OCI-LY7 (cell line): ENCODE data around the gene TM4SF1. TPM values are rescaled to one million over a fixed set of nuclear protein-coding genes. Genes with fewer than 3 reads are reported as not detected.

Experiments used
- BruUV-seq: library from RNA; stranded (reverse); fragments of 400-500 nt; replicated peaks from 2 replicates; lab custom pipeline; 2021; lab: Mats Ljungman, UMichigan
- CTCF ChIA-PET: fragments of 300-600 bp; sonication (Branson Sonifier 250); formaldehyde crosslinking; loops from one replicate; lab custom pipeline; 2022; ENCODE audit warnings: antibody characterized with exemption; ENCODE audit not compliant: unreplicated experiment; lab: Charles Lee
- POLR2A ChIA-PET: fragments of 300-600 bp; sonication (Branson Sonifier 250); formaldehyde crosslinking; loops from one replicate; lab custom pipeline; 2022; ENCODE audit warnings: antibody characterized with exemption; lab: Charles Lee
- DNase-seq: peaks from one replicate; pipeline ENCODE4 v3.0.0-alpha.2; 2015; ENCODE audit warnings: low spot score
- H2AFZ ChIP-seq: fragments of 200-600 bp; sonication (generic), shearing (Covaris generic); 2 replicates; pipeline ENCODE4 v1.6.1; 2014; ENCODE audit warnings: mild to moderate bottlenecking, antibody characterized with exemption, low read length, moderate library complexity
- H3K27ac ChIP-seq: fragments of 200-600 bp; sonication (generic); 2 replicates; pipeline ENCODE4 v1.5.1; 2014; ENCODE audit warnings: mixed run types, low read depth, mild to moderate bottlenecking, moderate library complexity, low read length, inconsistent platforms; ENCODE audit not compliant: poor library complexity, severe bottlenecking
- H3K36me3 ChIP-seq: fragments of 200-600 bp; sonication (generic); 2 replicates; pipeline ENCODE4 v1.6.1; 2014; ENCODE audit warnings: mild to moderate bottlenecking, antibody characterized with exemption, low read length, moderate library complexity, mixed read lengths; ENCODE audit not compliant: insufficient read depth
- H3K4me1 ChIP-seq: fragments of 200-600 bp; sonication (generic); 2 replicates; pipeline ENCODE4 v1.5.1; 2014; ENCODE audit warnings: mild to moderate bottlenecking, low read length; ENCODE audit not compliant: insufficient read depth, poor library complexity, severe bottlenecking
- H3K4me2 ChIP-seq: fragments of 200-600 bp; sonication (generic); 2 replicates; pipeline ENCODE4 v1.6.1; 2014; ENCODE audit warnings: mild to moderate bottlenecking, low read length
- H3K4me3 ChIP-seq: fragments of 200-600 bp; sonication (generic); 2 replicates; pipeline ENCODE4 v1.5.1; 2014; ENCODE audit warnings: mild to moderate bottlenecking, low read depth, low read length; ENCODE audit not compliant: poor library complexity, severe bottlenecking
- H3K79me2 ChIP-seq: fragments of 200-600 bp; sonication (generic); 2 replicates; pipeline ENCODE4 v1.6.1; 2016; ENCODE audit warnings: low read depth, mild to moderate bottlenecking, low read length, moderate library complexity, mixed read lengths; ENCODE audit not compliant: insufficient read depth
- H3K9me2 ChIP-seq: fragments of 200-600 bp; sonication (generic); 2 replicates; pipeline ENCODE4 v1.6.1; 2016; ENCODE audit warnings: mild to moderate bottlenecking, low read length, mixed read lengths; ENCODE audit not compliant: insufficient read depth
- H3K9me3 ChIP-seq: fragments of 200-600 bp; sonication (generic); 2 replicates; pipeline ENCODE4 v1.6.1; 2014; ENCODE audit warnings: mild to moderate bottlenecking, mixed run types, low read length, mixed read lengths
- H4K20me1 ChIP-seq: fragments of 200-600 bp; sonication (generic); 2 replicates; pipeline ENCODE4 v1.6.1; 2014; ENCODE audit warnings: mild to moderate bottlenecking, antibody characterized with exemption, low read length, moderate library complexity, mixed read lengths; ENCODE audit not compliant: insufficient read depth
- CTCF ChIP-seq: fragments of 200-600 bp; sonication (generic); conservative IDR thresholded peaks from 2 replicates; pipeline ENCODE4 v1.5.1; 2014; ENCODE audit warnings: mild to moderate bottlenecking, antibody characterized with exemption, low read length, moderate library complexity, mixed read lengths
- EZH2phosphoT487 ChIP-seq: fragments of 200-600 bp; sonication (generic); IDR thresholded peaks from 2 replicates; pipeline ENCODE4 v1.6.1; 2018; ENCODE audit warnings: low read depth, borderline replicate concordance, mild to moderate bottlenecking, mixed run types, antibody characterized with exemption, low read length, moderate library complexity, mixed read lengths
- intact Hi-C: fragments of 100-400 bp; cut with micrococcal nuclease; formaldehyde crosslinking; loops from one replicate; pipeline ENCODE4 v1.10.0; 2022; ENCODE audit not compliant: unreplicated experiment
- total RNA-seq, 2 experiments: library from RNA; depleted of rRNA in 1 of 2; stranded (reverse); fragments of >200 nt in 1 of 2; shearing (Covaris generic) in 1 of 2; gene quantifications; 2 replicates each; pipeline ENCODE4 v1.2.3, GENCODE V29; 2014 to 2022

The TM4SF1 gene
- total RNA-seq, 2 experiments from 2014 or later, result not detected

DNA sequence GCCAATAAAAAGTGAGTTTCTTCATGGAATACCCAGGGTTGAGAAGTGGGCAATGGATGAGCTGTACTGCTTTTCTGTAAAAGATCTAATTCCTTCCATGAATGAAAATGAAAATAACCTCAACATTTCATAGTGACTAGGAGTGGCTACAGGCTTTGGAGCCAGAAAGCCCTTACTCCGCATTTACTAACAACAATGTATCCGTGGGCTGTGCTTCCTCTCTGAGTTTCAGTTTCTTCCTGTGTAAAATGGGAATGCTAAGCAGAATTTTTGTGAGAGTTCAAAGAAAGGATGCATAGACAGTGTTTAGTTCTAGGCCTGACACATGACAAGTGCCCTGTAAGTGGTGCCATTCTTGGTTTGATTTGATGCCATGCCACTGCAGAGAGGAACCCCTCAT is 47.5 kb upstream of the TM4SF1 start:
- DNase-seq, result no peak
- Histone ChIP-seq H3K79me2 (no peaks in the 10 kb centered on the region), H3K9me3 (no peaks in the 10 kb centered on the region), H3K4me3 (no peak overlapping the region), H2AFZ (no peak overlapping the region), H3K36me3 (no peaks in the 10 kb centered on the region), H3K27ac (no peak overlapping the region), H3K4me1 (no peaks in the 10 kb centered on the region), H4K20me1 (no peaks in the 10 kb centered on the region), H3K4me2 (no peak overlapping the region), H3K9me2 (no peaks in the 10 kb centered on the region)
- POLR2A ChIA-PET, result no interaction called here
- no peak for TF ChIP-seq CTCF
- no peak for TF ChIP-seq EZH2phosphoT487
- intact Hi-C loops, result no loop called here
- no TSS peak for BruUV-seq
- CTCF ChIA-PET, result no interaction called here

- DNase-seq, result no peak
- no peak overlapping the region for H3K27ac ChIP-seq
- no peak overlapping the region for H3K4me3 ChIP-seq
- no peaks in the 10 kb centered on the region for H3K4me1 ChIP-seq
- TF ChIP-seq EZH2phosphoT487 (no peak), CTCF (no peak)
- H3K4me2 ChIP-seq, result no peak overlapping the region
- ChIA-PET CTCF (no interaction called here), POLR2A (no interaction called here)
- no peaks in the 10 kb centered on the region for H3K36me3 ChIP-seq
- no peaks in the 10 kb centered on the region for H3K9me2 ChIP-seq
- H3K79me2 ChIP-seq, result no peaks in the 10 kb centered on the region
- BruUV-seq, result no TSS peak
- H2AFZ ChIP-seq, result no peak overlapping the region
- intact Hi-C loops, result no loop called here
- no peaks in the 10 kb centered on the region for H4K20me1 ChIP-seq
- no peaks in the 10 kb centered on the region for H3K9me3 ChIP-seq
Measured at GRCh38 chr3:149421764-149422163, 44.3 kb upstream of the TM4SF1 start.

- no peaks in the 10 kb centered on the region for H3K79me2 ChIP-seq
- H3K27ac ChIP-seq, result no peak overlapping the region
- BruUV-seq, result no TSS peak
- ChIA-PET POLR2A (interaction anchor here (1.0 kb wide), 1 partner anchor 93 kb away, joined by 3 read pairs; no protein-coding TSS in a partner anchor), CTCF (no interaction called here)
- H2AFZ ChIP-seq, result no peak overlapping the region
- TF ChIP-seq EZH2phosphoT487 (no peak), CTCF (no peak)
- H4K20me1 ChIP-seq, result no peaks in the 10 kb centered on the region
- no peak overlapping the region for H3K4me2 ChIP-seq
- DNase-seq, result no peak
- H3K4me1 ChIP-seq, result no peaks in the 10 kb centered on the region
- H3K4me3 ChIP-seq, result no peak overlapping the region
- H3K36me3 ChIP-seq, result no peaks in the 10 kb centered on the region
- H3K9me2 ChIP-seq, result no peaks in the 10 kb centered on the region
- H3K9me3 ChIP-seq, result no peaks in the 10 kb centered on the region
- intact Hi-C loops, result no loop called here
Measured at GRCh38 chr3:149419816-149420215, 42.4 kb upstream of the TM4SF1 start.
